H1 (cell line): ENCODE data around the gene PVR. TPM values are rescaled to one million over a fixed set of nuclear protein-coding genes. Genes with fewer than 3 reads are reported as not detected.
A peak's percentile ranks its signal among the peaks of the same experiment; 100 is the strongest.

ENCODE experiments used
- CTCF ChIA-PET: fragments of 300-600 bp; sonication (Branson Sonifier 250); formaldehyde crosslinking; loops from one replicate; lab custom pipeline; 2021; ENCODE audit not compliant: partially characterized antibody; lab: Charles Lee
- POLR2A ChIA-PET: fragments of 300-600 bp; sonication (Branson Sonifier 250); formaldehyde crosslinking; loops from one replicate; lab custom pipeline; 2021; ENCODE audit warnings: inconsistent platforms; ENCODE audit not compliant: partially characterized antibody; lab: Charles Lee
- DNase-seq, 2 experiments: peaks; one replicate each; pipeline versions ENCODE4 v3.0.0 to v3.0.0-alpha.2; 2010 to 2022; ENCODE audit warnings: low spot score in 2 of 2, low read depth in 1 of 2, mixed read lengths in 1 of 2
- FAIRE-seq: peaks from 2 replicates; lab custom pipeline; 2011; peaks lifted over from hg19 to GRCh38; lab: Jason Lieb, UNC
- H2AFZ ChIP-seq: 2 replicates; pipeline ENCODE4 v1.8.1; 2012; ENCODE audit warnings: low read length, inconsistent platforms
- H2AK5ac ChIP-seq: 2 replicates; pipeline ENCODE4 v1.6.1; 2013; ENCODE audit warnings: low read depth, low read length
- H2BK120ac ChIP-seq: replicated peaks from 2 replicates; pipeline ENCODE3; 2013; ENCODE audit warnings: low read depth, low read length, inconsistent platforms
- H2BK12ac ChIP-seq: 2 replicates; pipeline ENCODE4 v1.6.1; 2013; ENCODE audit warnings: low read depth, low read length
- H2BK15ac ChIP-seq: 2 replicates; pipeline ENCODE4 v1.6.1; 2013; ENCODE audit warnings: low read length
- H2BK20ac ChIP-seq: 2 replicates; pipeline ENCODE4 v1.6.1; 2013; ENCODE audit warnings: low read length
- H2BK5ac ChIP-seq: 2 replicates; pipeline ENCODE4 v1.6.1; 2013; ENCODE audit warnings: low read depth, low read length
- H3K14ac ChIP-seq: 2 replicates; pipeline ENCODE4 v1.6.1; 2013; ENCODE audit warnings: inconsistent platforms; ENCODE audit not compliant: insufficient read length
- H3K18ac ChIP-seq: 2 replicates; pipeline ENCODE4 v1.6.1; 2013; ENCODE audit warnings: low read length; ENCODE audit errors: extremely low read depth
- H3K23ac ChIP-seq: 2 replicates; pipeline ENCODE4 v1.6.1; 2013; ENCODE audit warnings: inconsistent platforms; ENCODE audit not compliant: insufficient read length
- H3K23me2 ChIP-seq: 2 replicates; pipeline ENCODE4 v1.6.1; 2013; ENCODE audit warnings: low read depth, low read length
- H3K27ac ChIP-seq: 2 replicates; pipeline ENCODE4 v1.6.1; 2011; ENCODE audit warnings: low read depth, low read length, inconsistent platforms
- H3K27me3 ChIP-seq, 4 experiments: replicated peaks in 1 of 4; 1 replicate in 1 of 4; 2 replicates in 3 of 4; pipeline versions ENCODE4 v1.6.1 to v1.8.1; 2011 to 2013; ENCODE audit warnings: low read length in 3 of 4, mild to moderate bottlenecking in 3 of 4, inconsistent platforms in 2 of 4, mixed read lengths in 2 of 4, moderate library complexity in 1 of 4; ENCODE audit not compliant: control insufficient read depth in 3 of 4, insufficient read depth in 3 of 4; ENCODE audit errors: extremely low read depth in 1 of 4
- H3K36me3 ChIP-seq, 4 experiments: 2 replicates each; pipeline versions ENCODE4 v1.6.1 to v1.8.1; 2011 to 2013; ENCODE audit warnings: mild to moderate bottlenecking in 4 of 4, low read length in 3 of 4, moderate library complexity in 2 of 4, control low read depth in 1 of 4, inconsistent platforms in 1 of 4; ENCODE audit not compliant: insufficient read depth in 4 of 4, control insufficient read depth in 2 of 4
- H3K4ac ChIP-seq: replicated peaks from 2 replicates; pipeline ENCODE3; 2013; ENCODE audit warnings: low read length, low read depth, mixed read lengths, inconsistent platforms; ENCODE audit not compliant: insufficient read length
- H3K4me1 ChIP-seq, 4 experiments: replicated peaks in 1 of 4; 1 replicate in 1 of 4; 2 replicates in 3 of 4; pipeline versions ENCODE4 v1.6.1 to v1.8.1; 2011 to 2013; ENCODE audit warnings: low read length in 3 of 4, inconsistent platforms in 2 of 4, mixed read lengths in 1 of 4; ENCODE audit not compliant: insufficient read depth in 4 of 4, control insufficient read depth in 3 of 4
- H3K4me2 ChIP-seq, 2 experiments: 2 replicates each; pipeline versions ENCODE4 v1.6.1 to v1.8.1; 2011 to 2013; ENCODE audit warnings: low read depth in 2 of 2, low read length in 2 of 2, control low read depth in 1 of 2, inconsistent platforms in 1 of 2, mild to moderate bottlenecking in 1 of 2; ENCODE audit not compliant: insufficient read depth in 1 of 2
- H3K4me3 ChIP-seq, 4 experiments: fragments of 200-600, 300-600 bp in 1 of 4; sonication (generic), shearing (Covaris generic), sonication (Bioruptor Twin) in 1 of 4; 2 replicates each; pipeline versions ENCODE4 v1.5.1 to v1.8.1; 2011 to 2016; ENCODE audit warnings: low read length in 4 of 4, low read depth in 3 of 4, control low read depth in 2 of 4, inconsistent platforms in 2 of 4, mild to moderate bottlenecking in 2 of 4, mixed read lengths in 1 of 4, moderate library complexity in 1 of 4; ENCODE audit not compliant: insufficient read depth in 2 of 4; ENCODE audit errors: extremely low read depth in 1 of 4
- H3K56ac ChIP-seq: replicated peaks from 2 replicates; pipeline ENCODE3; 2013; ENCODE audit warnings: low read depth, mild to moderate bottlenecking, mixed read lengths, low read length, inconsistent platforms; ENCODE audit not compliant: insufficient read length
- H3K79me1 ChIP-seq: 2 replicates; pipeline ENCODE4 v1.6.1; 2013; ENCODE audit warnings: low read depth, low read length, control low read depth
- H3K79me2 ChIP-seq, 2 experiments: 2 replicates each; pipeline versions ENCODE4 v1.6.1 to v1.8.1; 2012 to 2013; ENCODE audit warnings: low read length in 2 of 2, mild to moderate bottlenecking in 2 of 2, inconsistent platforms in 1 of 2; ENCODE audit not compliant: insufficient read depth in 2 of 2, control insufficient read depth in 1 of 2
- H3K9ac ChIP-seq, 4 experiments: replicated peaks in 1 of 4; 1 replicate in 1 of 4; 2 replicates in 3 of 4; pipeline versions ENCODE4 v1.6.1 to v1.8.1; 2011 to 2013; ENCODE audit warnings: low read depth in 3 of 4, low read length in 3 of 4, control low read depth in 2 of 4, mild to moderate bottlenecking in 2 of 4, moderate library complexity in 2 of 4, inconsistent platforms in 1 of 4; ENCODE audit errors: extremely low read depth in 1 of 4
- H3K9me3 ChIP-seq, 2 experiments: 2 replicates each; pipeline versions ENCODE4 v1.6.1 to v1.8.1; 2012 to 2013; ENCODE audit warnings: mild to moderate bottlenecking in 2 of 2, moderate library complexity in 2 of 2, control low read depth in 1 of 2, inconsistent platforms in 1 of 2, low read depth in 1 of 2, low read length in 1 of 2, mixed read lengths in 1 of 2; ENCODE audit not compliant: insufficient read depth in 2 of 2
- H4K20me1 ChIP-seq, 2 experiments: replicated peaks in 1 of 2; 2 replicates each; pipeline versions ENCODE3 to v1.8.1; 2011 to 2013; ENCODE audit warnings: inconsistent platforms in 2 of 2, low read length in 2 of 2, mild to moderate bottlenecking in 1 of 2; ENCODE audit not compliant: insufficient read depth in 2 of 2, control insufficient read depth in 1 of 2
- H4K5ac ChIP-seq: 2 replicates; pipeline ENCODE4 v1.6.1; 2013; ENCODE audit warnings: low read length, low read depth, mixed read lengths, inconsistent platforms; ENCODE audit not compliant: insufficient read length
- H4K8ac ChIP-seq: 2 replicates; pipeline ENCODE4 v1.8.0; 2013; ENCODE audit warnings: mild to moderate bottlenecking, moderate library complexity, low read length, inconsistent platforms; ENCODE audit not compliant: insufficient read depth; ENCODE audit errors: extremely low read depth
- H4K91ac ChIP-seq: replicated peaks from 2 replicates; pipeline ENCODE3; 2013; ENCODE audit warnings: low read length, mixed read lengths, inconsistent platforms; ENCODE audit not compliant: insufficient read length
- ASH2L ChIP-seq: fragments of 200-600, 300-600 bp; sonication (generic); IDR thresholded peaks from one replicate; pipeline ENCODE4 v1.7.1; 2017; ENCODE audit warnings: low read length
- ATF3 ChIP-seq: IDR thresholded peaks from 2 replicates; pipeline ENCODE4 v1.6.1; 2011; ENCODE audit warnings: low read depth, mild to moderate bottlenecking, low read length; ENCODE audit not compliant: insufficient read depth
- BRCA1 ChIP-seq: IDR thresholded peaks from 2 replicates; pipeline ENCODE4 v1.6.1; 2012; ENCODE audit warnings: low read depth, low read length, improper control_type of control experiment
- CHD2 ChIP-seq: IDR thresholded peaks from 2 replicates; pipeline ENCODE4 v1.6.1; 2012; ENCODE audit warnings: low read length, improper control_type of control experiment
- POLR2AphosphoS5 ChIP-seq: IDR thresholded peaks from 2 replicates; pipeline ENCODE4 v1.6.1; 2011; ENCODE audit warnings: low read depth, low read length
- POU5F1 ChIP-seq: IDR thresholded peaks from 2 replicates; pipeline ENCODE4 v1.6.1; 2011; ENCODE audit warnings: low read depth, mild to moderate bottlenecking, low read length, moderate library complexity
- WGBS, 2 experiments: shearing (Covaris generic) in 1 of 2; methylation state at CpG; one replicate each; pipeline versions ENCODE4 v1.1.6 to v1.1.7; 2013 to 2015; ENCODE audit warnings: low lambda C conversion rate in 2 of 2, mixed read lengths in 2 of 2, inconsistent platforms in 1 of 2, low coverage in 1 of 2, missing lambda C conversion rate in 1 of 2; ENCODE audit not compliant: insufficient replicate concordance in 2 of 2, insufficient coverage in 1 of 2, insufficient read length in 1 of 2; ENCODE audit errors: extremely low coverage in 1 of 2, missing lambda C conversion rate in 1 of 2; 5-methylcytosine and 5-hydroxymethylcytosine counted together
- polyA plus RNA-seq, 7 experiments: library from polyadenylated mRNA; depleted of rRNA in 3 of 7; stranded (reverse) in 5 of 7; unstranded in 2 of 7; fragments of >200 nt in 5 of 7; fragments of 200-250 nt in 2 of 7; gene quantifications; 1 replicate in 5 of 7; 2 replicates in 1 of 7; 4 replicates in 1 of 7; pipeline versions ENCODE4 v1.2.1 to v1.2.3, GENCODE V29; 2011 to 2013; ENCODE audit warnings: missing spikeins in 2 of 7, mixed read lengths in 2 of 7
- total RNA-seq: library from RNA; stranded (reverse); fragmentation: NEBNext Ultra II Directional; extraction: Animal tissue kit (Norgen Biotek cat#: 25700); gene quantifications from 2 replicates; pipeline ENCODE4 v1.2.1, GENCODE V29; 2021
- TF ChIP-seq, protein P1 (sequence below): IDR thresholded peaks from 2 replicates; pipeline ENCODE4 v1.6.1; 2012; ENCODE audit warnings: inconsistent platforms

PVR gene
- total and polyA plus RNA-seq, 2 of the 8 experiments (the other 6 are each of a cell fraction or from before 2014, with no cell fraction given): 13.3 to 14.8 TPM

- no peak for FAIRE-seq
- H3K9ac ChIP-seq: no peak overlapping the region
- no peaks in the 10 kb centered on the region for H3K23me2 ChIP-seq
- H4K8ac ChIP-seq: 0 out of 2 replicates have a peak overlapping the region, but pooled peaks have one; percentile 8
- H3K79me2 ChIP-seq: no peaks in the 10 kb centered on the region
- no peak overlapping the region for H3K23ac ChIP-seq
- ChIA-PET POLR2A (interaction anchor here (1.1 to 1.8 kb wide), 2 partner anchors 90 to 113 kb away, joined by 3 read pairs; no protein-coding TSS in a partner anchor), CTCF (interaction anchor here (0.9 to 13.3 kb wide), 9 partner anchors 15 to 110 kb away, joined by 3 to 126 read pairs (median 7); no protein-coding TSS in a partner anchor)
- no peak overlapping the region for H2AK5ac ChIP-seq
- H3K79me1 ChIP-seq: no peaks in the 10 kb centered on the region
- H3K18ac ChIP-seq: no peak overlapping the region
- H2BK120ac ChIP-seq: no peak overlapping the region
- no peak overlapping the region for H4K5ac ChIP-seq
- H3K14ac ChIP-seq: no peak overlapping the region
- no peaks in the 10 kb centered on the region for H3K27me3 ChIP-seq
- no peak overlapping the region for H3K4me3 ChIP-seq
- TF ChIP-seq BRCA1 (no peak), ASH2L (no peak), ATF3 (no peak), POLR2AphosphoS5 (no peak), CHD2 (no peak), POU5F1 (no peak)
- TF ChIP-seq, protein P1, sequence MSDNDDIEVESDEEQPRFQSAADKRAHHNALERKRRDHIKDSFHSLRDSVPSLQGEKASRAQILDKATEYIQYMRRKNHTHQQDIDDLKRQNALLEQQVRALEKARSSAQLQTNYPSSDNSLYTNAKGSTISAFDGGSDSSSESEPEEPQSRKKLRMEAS: no peak
- H4K20me1 ChIP-seq: peaks cover 0 to under 1% of the 10 kb centered on the region in 2 experiments
- DNase-seq: no peak
- no peak overlapping the region for H3K56ac ChIP-seq
- H4K91ac ChIP-seq: no peak overlapping the region
- no peak overlapping the region for H3K27ac ChIP-seq
- no peak overlapping the region for H2BK12ac ChIP-seq
- WGBS, 2 experiments: 82% methylated on average over 10 of the region's 11 CpGs; no CpG with 5 or more reads in 1 of the 2 experiments
- H2BK5ac ChIP-seq: no peak overlapping the region
- peaks cover 8 to 27% (median 15%) of the 10 kb centered on the region in 4 experiments; a peak in 5 of 8 replicates for H3K36me3 ChIP-seq
- H3K4me2 ChIP-seq: no peak overlapping the region
- H2BK15ac ChIP-seq: no peak overlapping the region
- H2BK20ac ChIP-seq: no peak overlapping the region
- H2AFZ ChIP-seq: no peak overlapping the region
- peaks cover 0 to 2% (median 0%) of the 10 kb centered on the region in 4 experiments; a peak in 3 of 7 replicates for H3K4me1 ChIP-seq
- no peaks in the 10 kb centered on the region for H3K9me3 ChIP-seq
- no peak overlapping the region for H3K4ac ChIP-seq
Measured at GRCh38 chr19:44661205-44661604, 17.5 kb downstream of the PVR start.
